ENCODE measurements around the gene SLC6A18.

GRCh38 chr5:1255081-1255561, 29.9 kb downstream of the SLC6A18 start:
- no peak for TF ChIP-seq CTCF (conservative IDR thresholded peaks at IDR 0.05; ENCODE audit: low read depth, low read length)
- TF ChIP-seq MAFK (IDR thresholded peaks at IDR 0.05; ENCODE audit: low read depth, low read length) = no peak
- no peak for TF ChIP-seq CEBPB (IDR thresholded peaks at IDR 0.05; ENCODE audit: low read depth, low read length)
- no peak for TF ChIP-seq RCOR1 (IDR thresholded peaks at IDR 0.05; ENCODE audit: insufficient replicate concordance, low read length)
- TF ChIP-seq MAZ (IDR thresholded peaks at IDR 0.05; ENCODE audit: borderline replicate concordance, low read depth, low read length) = no peak
- TF ChIP-seq USF2 (IDR thresholded peaks at IDR 0.05; ENCODE audit: low read depth, low read length) = no peak
- TF ChIP-seq RAD21 (IDR thresholded peaks at IDR 0.05; ENCODE audit: low read length) = no peak
- no peak for TF ChIP-seq BHLHE40 (IDR thresholded peaks at IDR 0.05; ENCODE audit: low read depth, low read length)
- TF ChIP-seq CHD1 (IDR thresholded peaks at IDR 0.05; ENCODE audit: low read depth, low read length) = no peak
